Measurements from ENCODE around the gene ITGAL. TPM values are rescaled to one million over a fixed set of nuclear protein-coding genes. Genes with fewer than 3 reads are reported as not detected.

Gene ITGAL
- total and polyA plus RNA-seq, 4 donors, result 4.3 to 11.8 (median 6.9) TPM

- Histone ChIP-seq H3K9me3 (ENCODE audit: control insufficient read depth in 4 of 4, low read length in 3 of 4) (no peaks in the 10 kb centered on the region), H3K4me3 (ENCODE audit: low read depth in 1 of 3, low read length in 3 of 3) (peak overlapping the region; percentile 65 to 81 (median 75)), H3K9ac (ENCODE audit: low read depth in 1 of 2, low read length in 2 of 2) (peak overlapping the region; percentile 70 to 86), H3K27ac (ENCODE audit: low read depth in 1 of 2, low read length in 2 of 2) (peak overlapping the region; percentile 86 to 99), H3K27me3 (ENCODE audit: control insufficient read depth in 4 of 4, insufficient read depth in 4 of 4, low read length in 3 of 4) (no peaks in the 10 kb centered on the region), H3K36me3 (ENCODE audit: control insufficient read depth in 4 of 4, insufficient read depth in 3 of 4, low read depth in 1 of 4, low read length in 3 of 4) (peaks cover 0 to 6% (median 1%) of the 10 kb centered on the region in 4 donors), H3K4me1 (ENCODE audit: control insufficient read depth in 4 of 4, insufficient read depth in 4 of 4, low read length in 3 of 4) (peaks cover 7 to 43% (median 26%) of the 10 kb centered on the region in 4 donors)
- no peak for DNase-seq (ENCODE audit: low spot score)
- WGBS, result 7% methylated on average over 29 of the region's 29 CpGs
- TF ChIP-seq HNF4G (IDR thresholded peaks at IDR 0.05) (no peak), ZBTB33 (IDR thresholded peaks at IDR 0.05) (no peak), YY1 (IDR thresholded peaks at IDR 0.05) (no peak), FOXA2 (IDR thresholded peaks at IDR 0.05) (no peak), EGR1 (IDR thresholded peaks at IDR 0.05; ENCODE audit: low read depth in 2 of 2) (no peak), RXRA (IDR thresholded peaks at IDR 0.05) (no peak), ATF3 (IDR thresholded peaks at IDR 0.05) (no peak), MAX (IDR thresholded peaks at IDR 0.05) (no peak), GABPA (IDR thresholded peaks at IDR 0.05 in 1 of 2, conservative IDR thresholded peaks at IDR 0.05 in 1 of 2) (no peak), JUND (IDR thresholded peaks at IDR 0.05) (no peak), REST (IDR thresholded peaks at IDR 0.05) (no peak), NR2F2 (IDR thresholded peaks at IDR 0.05) (no peak), RAD21 (IDR thresholded peaks at IDR 0.05) (no peak)
Observed at GRCh38 chr16:30533748-30534367, 61.3 kb downstream of the ITGAL start.

- WGBS, result under 1% methylated on average over 70 of the region's 70 CpGs
- H3K4me1 ChIP-seq (ENCODE audit: control insufficient read depth in 4 of 4, insufficient read depth in 4 of 4, low read length in 3 of 4), result peaks cover 7 to 39% (median 24%) of the 10 kb centered on the region in 4 donors
- H3K9ac ChIP-seq (ENCODE audit: low read depth in 1 of 2, low read length in 2 of 2), result peak within 1 kb of the TSS; percentile 70 to 86
- no peaks in the 10 kb centered on the region for H3K27me3 ChIP-seq (ENCODE audit: control insufficient read depth in 4 of 4, insufficient read depth in 4 of 4, low read length in 3 of 4)
- peak within 1 kb of the TSS; percentile 86 to 99 for H3K27ac ChIP-seq (ENCODE audit: low read depth in 1 of 2, low read length in 2 of 2)
- peaks cover 0 to 6% (median 1%) of the 10 kb centered on the region in 4 donors for H3K36me3 ChIP-seq (ENCODE audit: control insufficient read depth in 4 of 4, insufficient read depth in 3 of 4, low read depth in 1 of 4, low read length in 3 of 4)
- peak within 1 kb of the TSS; percentile 65 to 94 (median 81) for H3K4me3 ChIP-seq (ENCODE audit: low read depth in 1 of 3, low read length in 3 of 3)
- DNase-seq (ENCODE audit: low spot score), result peak; percentile 91
- H3K9me3 ChIP-seq (ENCODE audit: control insufficient read depth in 4 of 4, low read length in 3 of 4), result no peaks in the 10 kb centered on the region
- TF ChIP-seq RAD21 (IDR thresholded peaks at IDR 0.05) (peak; percentile 48 to 49), TAF1 (conservative IDR thresholded peaks at IDR 0.05) (no peak), RXRA (IDR thresholded peaks at IDR 0.05) (peak; percentile 48 to 55), EGR1 (IDR thresholded peaks at IDR 0.05; ENCODE audit: low read depth in 2 of 2) (peak in 1 of 2 donors; percentile 93), FOXA2 (IDR thresholded peaks at IDR 0.05) (no peak), JUND (IDR thresholded peaks at IDR 0.05) (peak; percentile 46 to 56), MAX (IDR thresholded peaks at IDR 0.05) (peak; percentile 85), ZBTB33 (IDR thresholded peaks at IDR 0.05) (peak; percentile 88), CTCF (IDR thresholded peaks at IDR 0.05; ENCODE audit: low read depth, low read length, missing input control) (no peak), NR2F2 (IDR thresholded peaks at IDR 0.05) (peak; percentile 94), GABPA (IDR thresholded peaks at IDR 0.05 in 1 of 2, conservative IDR thresholded peaks at IDR 0.05 in 1 of 2) (peak; percentile 34 to 86), SP1 (IDR thresholded peaks at IDR 0.05) (peak; percentile 74)
Observed at GRCh38 chr16:30534368-30535105, 62.0 kb downstream of the ITGAL start, which contains the start of gene ZNF747. Gene ZNF747, minus strand, starts transcription at chr16:30534858. Its CDS starts 179 bp downstream, at chr16:30534679.
